SK-N-SH (cell line): ENCODE data around the gene ZNF474. TPM values are rescaled to one million over a fixed set of nuclear protein-coding genes. Genes with fewer than 3 reads are reported as not detected.

Experiments
- CTCF ChIA-PET: fragments of 300-600, 350-600 bp; formaldehyde crosslinking; extraction: SDS; loops from one replicate; lab custom pipeline; 2021; lab: Yijun Ruan, JAX
- POLR2A ChIA-PET: fragments of 350-600 bp; sonication (Branson Sonifier 250); formaldehyde crosslinking; extraction: SDS; loops from one replicate; lab custom pipeline; 2020; ENCODE audit warnings: antibody characterized with exemption, inconsistent platforms; lab: Yijun Ruan, JAX
- DNase-seq: peaks from one replicate; pipeline ENCODE4 v3.0.0; 2012
- H2AFZ ChIP-seq: fragments of 200-600 bp; sonication (generic); 2 replicates; pipeline ENCODE4 v1.8.1; 2016; ENCODE audit warnings: antibody characterized with exemption, mild to moderate bottlenecking, low read depth
- H3F3A ChIP-seq: fragments of 200-600 bp; sonication (generic); replicated peaks from 2 replicates; pipeline ENCODE3; 2016; ENCODE audit warnings: antibody characterized with exemption, mild to moderate bottlenecking; ENCODE audit not compliant: insufficient read depth
- H3K27ac ChIP-seq, 2 experiments: fragments of 200-500 bp in 1 of 2; fragments of 200-600 bp in 1 of 2; sonication (Bioruptor generic) in 1 of 2; sonication (generic), shearing (Covaris generic) in 1 of 2; 2 replicates each; pipeline versions ENCODE4 v1.5.1 to v1.6.1; 2014 to 2016; ENCODE audit warnings: low read depth in 2 of 2, inconsistent platforms in 1 of 2, low read length in 1 of 2, mild to moderate bottlenecking in 1 of 2, mixed read lengths in 1 of 2
- H3K27me3 ChIP-seq: fragments of 200-600 bp; sonication (generic), shearing (Covaris generic); 2 replicates; pipeline ENCODE4 v1.6.1; 2016; ENCODE audit warnings: mixed run types; ENCODE audit not compliant: insufficient read depth
- H3K36me3 ChIP-seq, 2 experiments: fragments of 200-500 bp in 1 of 2; fragments of 200-600 bp in 1 of 2; sonication (Bioruptor generic) in 1 of 2; sonication (generic) in 1 of 2; replicated peaks in 1 of 2; 2 replicates each; pipeline versions ENCODE3 to v1.5.1; 2014 to 2016; ENCODE audit warnings: low read length in 1 of 2, mild to moderate bottlenecking in 1 of 2; ENCODE audit not compliant: insufficient read depth in 2 of 2, control insufficient read depth in 1 of 2
- H3K4me1 ChIP-seq, 2 experiments: fragments of 200-500 bp in 1 of 2; fragments of 200-600 bp in 1 of 2; sonication (Bioruptor generic) in 1 of 2; sonication (generic), shearing (Covaris generic) in 1 of 2; 2 replicates each; pipeline versions ENCODE4 v1.5.1 to v1.6.1; 2014 to 2016; ENCODE audit warnings: low read depth in 1 of 2, low read length in 1 of 2, mixed run types in 1 of 2; ENCODE audit not compliant: insufficient read depth in 2 of 2, control insufficient read depth in 1 of 2
- H3K4me2 ChIP-seq: fragments of 200-600 bp; sonication (generic), shearing (Covaris generic); 2 replicates; pipeline ENCODE4 v1.6.1; 2017; ENCODE audit warnings: mixed run types
- H3K4me3 ChIP-seq, 2 experiments: fragments of 200-500 bp in 1 of 2; fragments of 200-600 bp in 1 of 2; sonication (Bioruptor generic) in 1 of 2; sonication (generic), shearing (Covaris generic) in 1 of 2; 2 replicates each; pipeline versions ENCODE4 v1.5.1 to v1.8.1; 2014 to 2016; ENCODE audit warnings: low read depth in 2 of 2, inconsistent platforms in 1 of 2, low read length in 1 of 2, mild to moderate bottlenecking in 1 of 2, mixed read lengths in 1 of 2, moderate library complexity in 1 of 2
- H3K79me2 ChIP-seq: fragments of 200-600 bp; sonication (generic); 2 replicates; pipeline ENCODE4 v1.8.1; 2017; ENCODE audit warnings: mild to moderate bottlenecking; ENCODE audit not compliant: insufficient read depth
- H3K9ac ChIP-seq: fragments of 200-600 bp; sonication (generic); 2 replicates; pipeline ENCODE4 v1.6.1; 2017; ENCODE audit warnings: mixed run types
- H3K9me2 ChIP-seq: fragments of 200-600 bp; sonication (generic); 2 replicates; pipeline ENCODE4 v1.6.1; 2017; ENCODE audit warnings: mixed run types
- H3K9me3 ChIP-seq: fragments of 200-600 bp; sonication (generic); 2 replicates; pipeline ENCODE4 v1.6.1; 2017; ENCODE audit warnings: mixed run types, mild to moderate bottlenecking, moderate library complexity
- H4K20me1 ChIP-seq: fragments of 200-600 bp; sonication (generic); 2 replicates; pipeline ENCODE4 v1.6.1; 2017; ENCODE audit warnings: mild to moderate bottlenecking, mixed run types; ENCODE audit not compliant: insufficient read depth
- CHD2 ChIP-seq: fragments of 150-350 bp; IDR thresholded peaks from 2 replicates; pipeline ENCODE4 v1.6.1; 2018; ENCODE audit warnings: low read length; ENCODE audit not compliant: partially characterized antibody
- CTCF ChIP-seq: fragments of 200-600 bp; sonication (generic); IDR thresholded peaks from 2 replicates; pipeline ENCODE4 v1.6.1; 2017; ENCODE audit warnings: antibody characterized with exemption, mild to moderate bottlenecking, moderate library complexity
- EP300 ChIP-seq, 2 experiments: IDR thresholded peaks; 2 replicates each; pipeline versions ENCODE4 v1.4.0 to v1.6.1; 2012; ENCODE audit warnings: borderline replicate concordance in 1 of 2, low read depth in 1 of 2, low read length in 1 of 2
- EZH2phosphoT487 ChIP-seq: fragments of 200-600 bp; sonication (generic); IDR thresholded peaks from 2 replicates; pipeline ENCODE4 v1.6.1; 2017; ENCODE audit warnings: low read depth, mixed run types, mild to moderate bottlenecking, antibody characterized with exemption, moderate library complexity, borderline replicate concordance
- FOXJ3 ChIP-seq: sonication (generic); formaldehyde crosslinking; IDR thresholded peaks from 2 replicates; pipeline ENCODE4 v1.5.1; 2020; ENCODE audit warnings: mild to moderate bottlenecking, missing genetic modification reagents
- FOXM1 ChIP-seq: IDR thresholded peaks from 2 replicates; pipeline ENCODE4 v1.4.0; 2012; ENCODE audit warnings: low read depth, mild to moderate bottlenecking
- GABPA ChIP-seq: IDR thresholded peaks from 2 replicates; pipeline ENCODE4 v1.4.0; 2012; ENCODE audit warnings: low read depth, mild to moderate bottlenecking
- GATA2 ChIP-seq: sonication (generic); formaldehyde crosslinking; IDR thresholded peaks from 2 replicates; pipeline ENCODE4 v1.5.0; 2020; ENCODE audit warnings: mild to moderate bottlenecking, missing genetic modification reagents
- IRF3 ChIP-seq: fragments of 150-350 bp; IDR thresholded peaks from 2 replicates; pipeline ENCODE4 v1.6.1; 2016; ENCODE audit warnings: mild to moderate bottlenecking, low read depth, low read length
- MAX ChIP-seq: IDR thresholded peaks from 2 replicates; pipeline ENCODE4 v1.4.0; 2012; ENCODE audit warnings: low read depth
- MXI1 ChIP-seq: IDR thresholded peaks from 2 replicates; pipeline ENCODE4 v1.6.1; 2012; ENCODE audit warnings: mild to moderate bottlenecking, low read depth, low read length, improper control_type of control experiment
- NFIC ChIP-seq: IDR thresholded peaks from 2 replicates; pipeline ENCODE4 v1.4.0; 2012; ENCODE audit warnings: borderline replicate concordance
- NRF1 ChIP-seq: IDR thresholded peaks from 2 replicates; pipeline ENCODE4 v1.6.1; 2012; ENCODE audit warnings: low read depth, mild to moderate bottlenecking, low read length
- RAD21 ChIP-seq: IDR thresholded peaks from 2 replicates; pipeline ENCODE4 v1.6.1; 2012; ENCODE audit warnings: mild to moderate bottlenecking, low read length
- RXRA ChIP-seq: IDR thresholded peaks from 2 replicates; pipeline ENCODE4 v1.4.0; 2012; ENCODE audit warnings: low read depth, mild to moderate bottlenecking, borderline replicate concordance
- SIN3A ChIP-seq: IDR thresholded peaks from 2 replicates; pipeline ENCODE4 v1.6.1; 2012; ENCODE audit warnings: low read depth, mild to moderate bottlenecking, low read length, moderate library complexity, borderline replicate concordance
- TAF1 ChIP-seq: IDR thresholded peaks from 2 replicates; pipeline ENCODE4 v1.6.1; 2012; ENCODE audit warnings: low read depth, mild to moderate bottlenecking, low read length, moderate library complexity, borderline replicate concordance
- TCF12 ChIP-seq: IDR thresholded peaks from 2 replicates; pipeline ENCODE4 v1.4.0; 2012
- TEAD4 ChIP-seq: IDR thresholded peaks from 2 replicates; pipeline ENCODE4 v1.4.0; 2012; ENCODE audit warnings: mild to moderate bottlenecking, borderline replicate concordance; ENCODE audit not compliant: insufficient read depth
- WGBS: methylation state at CpG from one replicate; pipeline ENCODE4 v1.1.6; 2017; ENCODE audit warnings: low lambda C conversion rate; 5-methylcytosine and 5-hydroxymethylcytosine counted together
- polyA plus RNA-seq, 3 experiments: library from polyadenylated mRNA; depleted of rRNA; stranded (reverse); fragments of >200 nt; gene quantifications; 2 replicates each; pipeline ENCODE4 v1.2.3, GENCODE V29; 2012
- TF ChIP-seq, protein P1 (sequence below): IDR thresholded peaks from 2 replicates; pipeline ENCODE4; 2012
- TF ChIP-seq, protein P2 (sequence below): IDR thresholded peaks from 2 replicates; pipeline ENCODE4 v1.6.1; 2012; ENCODE audit warnings: mild to moderate bottlenecking, low read depth, low read length, moderate library complexity

The ZNF474 gene
- polyA plus RNA-seq, 1 of the 3 experiments (the other 2 are of a cell fraction) = 0.08 TPM

DNA sequence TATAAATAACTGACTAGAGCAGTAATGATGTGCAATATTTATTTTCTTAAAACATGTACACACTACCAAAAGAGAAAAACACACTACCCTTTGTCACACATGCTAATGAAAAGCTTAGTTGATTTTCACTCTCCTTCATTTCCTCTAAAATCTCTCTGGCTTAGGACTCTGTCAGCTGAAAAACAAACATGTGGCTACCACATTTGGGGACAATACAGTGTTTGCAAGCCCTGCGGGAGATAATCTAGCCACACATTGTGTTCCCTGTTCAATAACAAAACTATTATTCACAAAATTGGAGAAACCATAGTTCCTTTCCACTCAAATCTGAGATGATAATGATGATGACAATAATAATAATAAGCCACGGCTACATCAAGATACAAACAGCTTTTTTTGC is 47.8 kb upstream of the ZNF474 start (continued):
- TF ChIP-seq CTCF = no peak
- TF ChIP-seq, protein P1, sequence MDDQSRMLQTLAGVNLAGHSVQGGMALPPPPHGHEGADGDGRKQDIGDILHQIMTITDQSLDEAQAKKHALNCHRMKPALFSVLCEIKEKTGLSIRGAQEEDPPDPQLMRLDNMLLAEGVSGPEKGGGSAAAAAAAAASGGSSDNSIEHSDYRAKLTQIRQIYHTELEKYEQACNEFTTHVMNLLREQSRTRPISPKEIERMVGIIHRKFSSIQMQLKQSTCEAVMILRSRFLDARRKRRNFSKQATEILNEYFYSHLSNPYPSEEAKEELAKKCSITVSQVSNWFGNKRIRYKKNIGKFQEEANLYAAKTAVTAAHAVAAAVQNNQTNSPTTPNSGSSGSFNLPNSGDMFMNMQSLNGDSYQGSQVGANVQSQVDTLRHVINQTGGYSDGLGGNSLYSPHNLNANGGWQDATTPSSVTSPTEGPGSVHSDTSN = no peak
- TF ChIP-seq EZH2phosphoT487 = no peak

DNA sequence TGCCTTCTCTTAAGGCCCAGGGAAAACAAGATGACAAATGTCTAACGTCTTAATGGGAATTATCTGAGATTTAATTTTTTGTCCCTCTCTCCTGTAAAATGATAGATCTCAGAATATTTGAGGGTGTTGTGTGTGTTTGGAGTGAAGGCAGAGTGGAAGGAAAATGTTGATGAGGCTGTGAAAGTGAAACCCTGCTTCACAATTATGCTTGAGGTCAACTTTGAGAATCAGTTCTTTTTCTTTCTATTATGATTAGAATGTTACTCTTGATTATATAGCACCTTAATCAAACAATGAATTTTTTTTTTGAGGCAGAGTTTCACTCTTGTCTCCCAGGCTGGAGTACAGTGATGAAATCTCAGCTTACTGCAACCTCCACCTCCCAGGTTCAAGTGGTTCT is 45.8 kb upstream of the ZNF474 start:
- H3K9ac ChIP-seq = no peak overlapping the region
- CTCF ChIA-PET = interaction anchor here (0.6 to 1.7 kb wide), 2 partner anchors 19 to 76 kb away, joined by 4 to 7 read pairs; no protein-coding TSS in a partner anchor
- no peaks in the 10 kb centered on the region for H3K27me3 ChIP-seq
- no peak overlapping the region for H3K4me3 ChIP-seq
- no peak overlapping the region for H3K27ac ChIP-seq
- POLR2A ChIA-PET = no interaction called here
- no peaks in the 10 kb centered on the region for H3K36me3 ChIP-seq
- H3F3A ChIP-seq = no peaks in the 10 kb centered on the region
- H3K9me3 ChIP-seq = no peaks in the 10 kb centered on the region
- no peaks in the 10 kb centered on the region for H3K79me2 ChIP-seq
- no peak for DNase-seq
- no peak overlapping the region for H2AFZ ChIP-seq
- H3K4me1 ChIP-seq = peaks cover 0 to 9% of the 10 kb centered on the region in 2 experiments; a peak in 1 of 4 replicates
- no peak overlapping the region for H3K4me2 ChIP-seq
- no peaks in the 10 kb centered on the region for H4K20me1 ChIP-seq
- H3K9me2 ChIP-seq = no peaks in the 10 kb centered on the region
- 62% methylated on average over 1 of the region's 1 CpG for WGBS
- TF ChIP-seq EP300 (IDR thresholded peaks at IDR 0.05; ENCODE audit: borderline replicate concordance in 1 of 2, low read depth in 1 of 2, low read length in 1 of 2) = no peak
- TF ChIP-seq TCF12 = no peak
- TF ChIP-seq FOXJ3 (CRISPR knock-in tag) = no peak
- no peak for TF ChIP-seq MAX
- TF ChIP-seq RAD21 = no peak
- no peak for TF ChIP-seq CHD2
- TF ChIP-seq RXRA = no peak
- no peak for TF ChIP-seq IRF3
- TF ChIP-seq MXI1 = no peak
- TF ChIP-seq GABPA = no peak
- no peak for TF ChIP-seq NFIC
- TF ChIP-seq CTCF = no peak
- no peak for TF ChIP-seq TEAD4
- no peak for TF ChIP-seq SIN3A
- TF ChIP-seq, protein P2, sequence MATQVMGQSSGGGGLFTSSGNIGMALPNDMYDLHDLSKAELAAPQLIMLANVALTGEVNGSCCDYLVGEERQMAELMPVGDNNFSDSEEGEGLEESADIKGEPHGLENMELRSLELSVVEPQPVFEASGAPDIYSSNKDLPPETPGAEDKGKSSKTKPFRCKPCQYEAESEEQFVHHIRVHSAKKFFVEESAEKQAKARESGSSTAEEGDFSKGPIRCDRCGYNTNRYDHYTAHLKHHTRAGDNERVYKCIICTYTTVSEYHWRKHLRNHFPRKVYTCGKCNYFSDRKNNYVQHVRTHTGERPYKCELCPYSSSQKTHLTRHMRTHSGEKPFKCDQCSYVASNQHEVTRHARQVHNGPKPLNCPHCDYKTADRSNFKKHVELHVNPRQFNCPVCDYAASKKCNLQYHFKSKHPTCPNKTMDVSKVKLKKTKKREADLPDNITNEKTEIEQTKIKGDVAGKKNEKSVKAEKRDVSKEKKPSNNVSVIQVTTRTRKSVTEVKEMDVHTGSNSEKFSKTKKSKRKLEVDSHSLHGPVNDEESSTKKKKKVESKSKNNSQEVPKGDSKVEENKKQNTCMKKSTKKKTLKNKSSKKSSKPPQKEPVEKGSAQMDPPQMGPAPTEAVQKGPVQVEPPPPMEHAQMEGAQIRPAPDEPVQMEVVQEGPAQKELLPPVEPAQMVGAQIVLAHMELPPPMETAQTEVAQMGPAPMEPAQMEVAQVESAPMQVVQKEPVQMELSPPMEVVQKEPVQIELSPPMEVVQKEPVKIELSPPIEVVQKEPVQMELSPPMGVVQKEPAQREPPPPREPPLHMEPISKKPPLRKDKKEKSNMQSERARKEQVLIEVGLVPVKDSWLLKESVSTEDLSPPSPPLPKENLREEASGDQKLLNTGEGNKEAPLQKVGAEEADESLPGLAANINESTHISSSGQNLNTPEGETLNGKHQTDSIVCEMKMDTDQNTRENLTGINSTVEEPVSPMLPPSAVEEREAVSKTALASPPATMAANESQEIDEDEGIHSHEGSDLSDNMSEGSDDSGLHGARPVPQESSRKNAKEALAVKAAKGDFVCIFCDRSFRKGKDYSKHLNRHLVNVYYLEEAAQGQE = no peak
- no peak for TF ChIP-seq NRF1
- no peak for TF ChIP-seq FOXM1
- TF ChIP-seq GATA2 (CRISPR knock-in tag) = no peak
- no peak for TF ChIP-seq TAF1
